DND-41 (cell line): ENCODE results near the gene PLCL1.

Source experiments
- CTCF ChIP-seq: IDR thresholded peaks from 2 replicates; pipeline ENCODE4 v1.5.1; 2012; ENCODE audit warnings: borderline replicate concordance, low read length, moderate library complexity, mild to moderate bottlenecking; ENCODE audit not compliant: poor library complexity, severe bottlenecking; ENCODE audit errors: extremely low read depth
- EZH2 ChIP-seq: IDR thresholded peaks from 3 replicates; pipeline ENCODE4 v1.6.1; 2012; ENCODE audit warnings: borderline replicate concordance, low read depth, mild to moderate bottlenecking, moderate library complexity, low read length, inconsistent platforms; ENCODE audit not compliant: severe bottlenecking

GRCh38 chr2:198012025-198012424, 207.6 kb downstream of the PLCL1 start:
- no peak for TF ChIP-seq CTCF
- no peak for TF ChIP-seq EZH2
